HG02885 (cell line): ENCODE measurements around the gene NDUFS2.

Source experiments
- ATAC-seq: cut with Tn5 transposase; IDR thresholded peaks from one replicate; pipeline ENCODE4 v1.9.1; 2021; ENCODE audit warnings: mild to moderate bottlenecking; ENCODE audit not compliant: unreplicated experiment, poor library complexity

The NDUFS2 gene

DNA sequence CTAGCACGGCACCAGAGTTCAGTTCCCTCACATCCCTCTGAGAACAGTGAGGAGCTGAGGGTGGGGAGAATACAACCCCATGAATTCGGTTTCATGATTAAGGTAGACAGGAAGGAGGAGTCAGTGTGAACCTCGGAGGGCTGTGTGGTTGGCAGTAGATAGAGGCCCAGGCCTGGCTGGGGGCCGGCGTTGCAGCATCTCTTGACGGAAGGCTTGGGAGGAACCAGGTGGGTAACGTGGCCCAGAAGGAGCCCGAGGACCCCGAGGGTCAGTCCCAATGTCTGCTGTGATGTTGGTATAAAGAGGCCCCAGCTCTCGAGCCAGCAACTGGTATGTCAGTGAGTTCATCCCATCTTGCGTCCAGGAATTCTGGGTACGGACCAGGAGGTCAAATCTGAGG lies 30.5 kb upstream of the NDUFS2 start:
- no peak for ATAC-seq

DNA sequence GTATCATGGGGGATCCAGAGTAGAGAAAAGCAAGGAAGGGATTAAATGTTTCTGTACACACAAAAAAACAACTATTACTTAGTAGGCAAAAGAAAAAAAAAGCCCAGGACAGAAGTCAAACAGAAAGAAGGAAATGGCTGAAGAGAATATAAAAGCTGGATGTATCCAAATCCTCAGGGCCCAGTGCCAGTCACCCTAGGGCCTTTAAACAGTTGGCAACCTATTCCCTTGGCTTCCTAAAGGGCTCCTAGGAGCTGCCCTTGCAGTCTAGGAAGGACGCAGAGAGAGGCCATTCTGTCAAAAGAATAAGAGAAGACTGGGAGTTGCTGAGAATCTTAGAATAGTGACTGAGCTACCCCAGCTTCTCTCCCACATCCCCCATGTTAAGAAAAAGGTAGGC lies 29.8 kb upstream of the NDUFS2 start:
- ATAC-seq: no peak

DNA sequence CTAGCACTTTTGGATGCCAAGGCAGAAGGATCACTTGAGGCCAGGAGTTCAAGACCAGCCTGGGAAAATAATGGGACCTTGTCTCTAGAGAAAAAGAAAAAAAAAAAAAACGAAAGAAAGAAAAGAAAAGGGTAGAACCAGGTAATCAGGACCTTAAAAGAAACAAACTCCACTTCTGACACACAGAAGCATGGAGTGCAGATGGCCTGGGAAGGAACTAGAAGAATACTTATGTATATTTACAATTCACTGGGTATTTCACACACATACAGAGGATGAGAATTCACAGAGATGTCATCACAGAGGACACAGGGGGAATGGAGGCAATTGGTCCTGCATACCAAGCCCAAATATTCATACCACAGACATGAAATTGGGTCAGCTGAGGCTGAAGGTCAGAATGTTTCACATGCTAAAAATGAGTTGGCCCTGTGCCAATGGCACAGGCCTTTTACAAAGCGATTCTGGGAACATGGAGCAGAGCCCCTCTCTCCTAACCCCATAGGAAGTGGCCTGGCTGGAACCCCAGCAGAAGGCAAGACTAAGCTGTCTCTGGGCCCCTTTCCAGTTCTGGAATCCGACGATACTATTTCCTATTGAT lies 29.3 kb upstream of the NDUFS2 start:
- no peak for ATAC-seq

DNA sequence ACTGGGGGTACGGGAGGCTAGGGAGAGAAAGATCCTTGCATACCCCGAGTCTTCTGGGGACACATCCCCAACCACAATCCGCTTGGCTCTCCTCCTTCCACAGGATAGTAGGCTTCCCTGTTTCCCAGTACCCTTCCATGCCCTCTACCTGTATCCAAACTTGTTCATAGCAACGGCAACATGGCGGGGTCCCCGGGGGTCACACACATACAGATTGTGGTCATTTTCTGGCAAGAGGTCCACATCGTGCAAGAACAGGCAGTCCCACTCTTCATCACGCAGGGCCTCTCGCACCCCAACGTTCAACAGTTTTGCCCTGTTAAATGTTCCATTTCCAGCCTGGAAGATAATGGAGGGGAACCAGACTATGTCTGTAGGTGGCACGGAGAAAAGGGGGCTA lies 28.5 kb upstream of the NDUFS2 start:
- ATAC-seq: no peak

DNA sequence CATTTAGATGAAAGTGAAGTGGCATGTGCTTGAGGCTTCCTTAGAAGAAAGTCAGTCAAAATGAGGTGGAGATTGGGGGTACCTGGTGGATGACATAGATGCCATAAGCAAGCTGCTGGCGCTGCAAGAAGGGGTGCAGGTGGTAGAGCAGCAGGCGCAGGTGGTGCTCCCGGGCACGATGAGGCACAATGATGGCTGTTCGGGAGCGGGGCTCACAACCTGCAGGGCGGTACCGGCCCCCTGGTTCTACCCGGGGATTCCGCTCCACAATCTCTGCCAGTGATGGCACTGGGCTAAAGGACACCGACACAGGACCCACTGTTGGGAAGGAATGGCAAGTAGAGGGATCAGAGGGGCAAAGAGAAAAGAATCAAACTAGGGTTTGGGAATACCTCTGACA lies 27.3 kb upstream of the NDUFS2 start:
- ATAC-seq: no peak

DNA sequence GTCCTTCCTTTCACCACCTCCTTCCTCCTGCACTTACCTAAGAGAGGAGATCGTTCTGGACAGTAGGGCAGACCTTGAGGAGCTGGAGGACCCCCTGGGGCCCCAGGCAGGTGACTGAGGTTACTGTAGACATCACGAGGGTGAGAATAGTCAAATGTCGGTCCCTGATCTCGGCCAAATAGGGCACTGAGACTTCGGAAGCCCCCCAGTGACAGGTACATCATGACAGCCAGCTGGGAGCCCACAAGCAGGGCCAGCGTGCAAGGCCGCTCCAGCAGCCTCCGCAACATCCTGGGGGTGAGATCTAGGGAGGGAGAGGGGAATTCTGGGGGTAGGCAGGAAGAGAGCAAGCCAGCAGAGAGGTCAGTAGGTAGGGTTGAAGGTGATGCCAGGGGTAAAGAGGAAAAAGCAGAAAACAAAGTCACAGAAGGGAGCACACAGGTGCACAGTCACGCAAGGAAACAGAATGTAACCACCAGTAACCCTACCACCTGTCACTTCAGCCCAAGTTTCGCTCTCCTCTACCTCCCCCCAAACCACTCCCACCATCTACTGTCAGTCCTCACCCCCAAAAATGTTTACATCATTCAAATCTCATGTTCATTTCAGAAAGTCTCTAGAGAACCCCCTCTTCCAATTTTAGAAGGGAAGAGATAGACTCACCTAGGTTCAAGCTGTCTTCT lies 26.3 kb upstream of the NDUFS2 start:
- ATAC-seq: no peak

DNA sequence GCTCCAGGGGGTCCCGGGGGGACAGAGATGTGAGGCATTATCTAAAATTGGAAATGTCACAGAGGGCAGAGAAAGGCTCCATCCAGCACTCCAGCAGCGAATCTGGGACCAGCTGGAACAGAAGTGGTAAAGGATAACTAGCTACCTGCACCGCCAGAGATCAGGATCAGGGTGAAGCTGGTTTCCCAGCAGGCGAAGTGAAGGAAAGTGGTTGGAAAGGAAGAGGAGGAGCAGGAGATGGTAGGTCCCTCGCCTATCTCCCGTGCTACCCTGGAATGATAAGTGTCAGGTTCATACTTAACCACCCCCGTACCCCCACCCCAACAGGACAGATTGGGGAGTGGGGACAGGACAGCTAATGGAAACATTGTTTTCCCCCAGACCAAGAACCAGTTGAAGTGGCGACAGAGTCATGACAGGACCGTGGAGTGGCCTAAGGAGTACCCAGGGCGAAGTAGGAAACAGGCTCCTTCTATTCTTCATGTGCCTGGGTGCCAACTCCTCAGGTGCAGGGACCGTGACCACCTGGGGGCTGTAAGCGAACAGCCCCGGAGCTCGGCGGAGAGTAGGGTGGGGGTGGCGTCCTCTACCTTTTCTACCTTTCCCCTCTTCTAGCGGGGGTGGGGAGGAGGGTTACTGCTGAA lies 25.6 kb upstream of the NDUFS2 start:
- no peak for ATAC-seq

DNA sequence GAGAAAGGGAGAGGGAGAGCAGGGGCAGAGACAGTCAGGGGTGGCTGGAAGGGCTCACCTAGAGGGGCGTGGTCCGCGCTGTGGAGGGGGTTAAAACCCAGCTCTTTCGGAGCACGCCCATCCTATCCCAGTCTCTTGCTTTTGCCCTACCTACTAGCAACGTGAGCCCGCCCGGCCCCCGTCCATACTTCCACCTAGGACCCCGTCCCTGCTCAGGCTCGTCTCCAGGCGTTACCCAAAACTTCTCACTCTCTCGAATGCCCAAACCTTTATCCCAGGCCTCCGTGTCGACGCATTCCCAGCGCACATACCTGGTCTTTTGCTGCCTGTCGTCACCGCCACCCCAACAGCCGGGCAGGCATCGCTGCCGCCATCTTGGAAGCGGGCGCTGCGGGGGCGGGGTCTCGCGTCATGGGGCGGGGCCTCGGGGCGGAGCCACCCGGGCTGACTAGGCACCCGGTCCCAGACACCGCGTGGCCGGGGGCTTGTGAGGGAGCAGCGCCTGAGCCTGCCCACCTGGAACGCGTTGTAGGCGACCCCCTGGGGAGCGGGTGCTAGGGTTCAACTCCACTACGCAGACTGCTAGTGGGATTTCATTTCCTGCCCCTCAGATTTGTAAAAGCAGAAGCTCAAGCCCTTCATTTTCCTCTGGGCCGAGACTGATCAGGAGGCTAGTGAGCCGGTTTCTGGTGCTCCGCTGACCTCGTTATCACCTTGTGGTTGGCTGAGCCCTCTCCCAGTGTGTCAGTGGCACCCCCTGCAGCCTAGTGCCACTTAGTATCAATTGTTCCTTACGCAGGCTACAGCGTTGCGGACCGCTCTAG lies 24.8 kb upstream of the NDUFS2 start, which contains the start of gene B4GALT3:
B4GALT3 (minus strand) TSS at position 396 of the 824 bp plus-strand sequence. CDS start 1,447 bp downstream, outside the sequence.
- peak; percentile 88 for ATAC-seq

DNA sequence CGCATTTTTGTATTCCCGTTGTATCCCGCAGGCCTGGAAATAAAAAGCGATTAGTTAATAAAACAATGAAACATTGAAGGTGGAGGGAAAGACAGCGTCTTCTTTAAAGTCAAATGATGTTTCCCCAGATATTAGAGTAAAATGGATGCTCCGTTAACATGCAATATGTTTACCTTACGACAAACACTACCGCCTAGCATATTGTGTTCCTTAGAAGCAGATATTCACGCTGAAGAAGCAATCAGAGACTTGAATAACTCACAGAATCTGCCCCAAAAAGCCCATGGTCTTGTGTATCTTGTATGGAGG lies 24.3 kb upstream of the NDUFS2 start:
- ATAC-seq: no peak

DNA sequence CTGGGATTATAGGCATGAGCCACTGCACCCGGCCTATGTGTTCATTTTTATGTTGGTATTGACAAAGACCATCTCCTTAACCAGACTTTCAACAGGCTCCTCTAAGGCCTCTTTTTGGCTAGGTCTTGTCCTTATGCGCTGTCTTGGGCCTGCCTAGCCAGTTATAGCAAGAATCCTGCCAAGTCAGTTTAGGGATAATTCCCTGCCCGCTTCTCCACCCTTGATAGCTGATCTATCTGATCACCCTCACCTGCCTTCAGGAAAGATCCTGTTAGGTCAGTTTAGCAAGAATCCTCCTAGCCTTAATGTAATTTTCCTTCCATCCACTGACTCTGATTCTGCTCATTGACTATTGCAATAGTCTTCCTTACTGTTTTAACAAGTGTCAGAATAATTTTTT lies 22.5 kb upstream of the NDUFS2 start:
- no peak for ATAC-seq

DNA sequence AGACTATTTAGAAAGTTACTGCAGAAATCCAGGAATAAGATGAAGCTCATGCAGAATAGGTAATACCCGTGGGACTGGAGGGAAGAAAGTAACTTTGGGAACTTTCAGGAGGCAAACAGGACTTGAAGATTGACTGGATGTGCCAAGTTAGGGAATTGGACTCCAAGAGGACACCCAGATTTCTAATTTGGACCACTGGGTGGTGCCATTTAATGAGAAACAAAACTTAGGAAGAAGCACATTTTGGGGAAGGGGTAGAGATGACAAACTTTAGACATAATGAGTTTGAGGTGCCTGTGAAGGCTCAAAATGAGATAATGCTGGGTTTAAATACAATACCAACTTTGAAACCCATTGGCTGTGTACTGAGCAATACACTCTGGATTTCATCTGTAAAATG lies 21.5 kb upstream of the NDUFS2 start:
- ATAC-seq: no peak

DNA sequence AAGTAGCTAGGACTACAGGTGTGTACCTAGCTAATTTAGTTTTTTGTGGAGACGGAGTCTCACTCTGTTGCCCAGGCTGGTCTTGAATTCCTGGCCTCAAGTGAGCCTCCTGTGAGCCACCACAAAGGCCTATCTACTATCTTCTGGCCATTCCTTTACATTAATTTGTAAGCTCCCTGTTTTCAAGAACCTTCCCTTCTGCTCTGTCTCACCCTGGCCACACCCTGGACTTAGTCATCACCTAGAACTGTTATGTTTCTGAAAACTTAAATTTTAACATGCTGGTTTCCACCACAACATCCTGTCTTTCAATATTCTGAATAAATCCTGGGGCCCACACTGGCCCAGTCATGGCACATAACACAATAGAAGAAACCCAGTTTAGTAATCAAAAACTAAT lies 20.0 kb upstream of the NDUFS2 start:
- peak; percentile 39 for ATAC-seq

DNA sequence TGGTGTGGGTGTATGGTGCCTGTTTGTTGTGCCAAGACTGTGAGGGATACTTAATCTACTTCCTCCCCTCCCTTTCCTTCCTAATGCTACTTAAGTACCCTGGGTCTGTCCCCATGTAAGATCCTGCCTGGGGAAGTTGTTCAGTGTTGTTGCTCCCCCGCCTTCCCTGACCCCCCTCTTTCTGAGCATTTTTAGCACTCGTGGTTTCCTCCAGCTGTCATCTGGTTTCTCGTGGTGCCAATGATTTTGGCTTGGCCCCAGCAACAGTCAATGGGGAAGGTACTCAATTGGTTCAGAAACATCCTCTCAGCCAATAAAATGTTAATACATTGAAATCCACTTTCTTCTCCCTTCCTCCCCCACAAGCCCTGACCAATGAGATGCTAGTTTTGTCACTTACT lies 16.9 kb upstream of the NDUFS2 start:
- peak; percentile 77 for ATAC-seq

DNA sequence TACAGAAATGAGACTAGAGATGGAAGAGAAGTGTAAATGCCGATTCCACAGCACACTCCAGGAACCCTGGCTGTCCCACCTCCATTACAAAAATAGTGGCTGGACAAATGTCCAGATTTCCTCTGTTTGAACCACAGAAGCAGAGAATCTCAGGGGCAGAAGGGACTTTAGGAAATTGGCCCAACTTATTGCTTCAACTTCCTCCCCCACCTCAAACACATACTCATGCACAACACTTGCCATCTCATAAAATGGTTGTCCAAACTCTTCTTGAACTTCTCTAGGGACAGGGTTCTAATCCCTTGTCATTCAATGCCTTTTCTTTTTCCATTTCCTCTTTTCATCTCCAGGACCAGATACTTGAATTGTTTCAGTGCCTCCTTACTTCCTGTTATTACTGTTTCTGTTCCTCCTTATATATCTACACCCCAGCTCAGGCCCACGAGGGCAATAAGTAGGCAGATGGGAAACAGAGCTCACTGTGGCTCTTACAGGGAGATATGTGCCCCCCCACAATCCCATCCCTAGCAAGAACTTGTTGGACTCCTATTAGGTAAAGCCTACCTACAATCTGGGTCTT lies 16.3 kb upstream of the NDUFS2 start:
- ATAC-seq: peak; percentile 31

DNA sequence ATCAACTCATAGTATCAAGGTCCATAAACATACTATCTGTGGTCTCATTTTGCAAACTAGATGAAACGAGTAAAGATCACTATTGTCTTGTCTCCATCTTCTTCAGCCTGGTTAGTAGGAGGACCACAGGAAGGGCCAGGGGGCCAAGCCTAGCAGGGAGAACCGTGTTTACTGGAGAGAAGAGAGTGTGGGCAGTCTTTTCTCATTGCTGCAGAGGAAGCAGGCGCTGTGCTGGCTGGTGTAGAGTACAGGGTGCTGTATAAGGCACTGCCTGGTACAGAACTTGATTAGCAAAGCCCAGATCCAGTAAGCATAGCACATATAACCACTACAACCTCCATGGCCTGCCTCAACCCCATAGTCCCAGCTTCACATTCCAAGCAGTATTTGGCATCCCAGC lies 14.9 kb upstream of the NDUFS2 start:
- no peak for ATAC-seq

DNA sequence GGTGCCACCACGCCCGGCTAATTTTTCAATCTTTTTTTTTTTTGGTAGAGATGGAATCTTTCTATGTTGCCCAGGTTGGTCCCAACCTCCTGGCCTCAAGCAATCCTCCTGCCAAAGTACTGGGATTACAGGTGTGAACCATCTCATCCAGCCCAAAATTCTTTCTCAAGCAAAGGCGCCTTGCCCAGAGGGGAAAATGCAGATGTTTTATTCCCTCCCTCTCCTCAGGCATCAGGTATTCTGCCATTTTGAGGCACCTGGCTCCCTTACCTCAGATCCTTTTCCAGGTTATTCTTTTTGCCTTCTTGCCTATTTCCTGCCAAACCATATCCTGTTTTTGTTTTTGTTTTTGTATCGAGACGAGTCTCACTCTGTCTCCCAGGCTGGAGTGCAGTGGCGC lies 13.8 kb upstream of the NDUFS2 start:
- ATAC-seq: no peak

DNA sequence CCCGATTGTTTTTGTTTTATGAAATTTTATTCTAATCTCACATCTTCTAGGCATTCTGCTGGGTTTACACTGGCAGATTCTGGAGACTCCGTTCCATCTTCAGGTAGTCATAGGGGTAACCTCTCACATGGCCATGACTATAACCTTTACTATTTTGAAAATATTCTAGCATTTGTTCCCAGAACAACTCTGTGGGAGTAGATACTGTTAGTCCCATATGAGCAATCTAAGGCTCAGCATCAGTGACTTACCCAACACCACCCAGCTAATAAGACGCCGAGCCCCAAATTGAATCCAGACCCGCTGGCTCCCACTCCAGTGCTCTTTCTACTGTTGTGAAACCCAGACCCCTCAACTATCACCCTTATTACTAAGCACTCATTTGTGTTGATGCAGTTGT lies 13.1 kb upstream of the NDUFS2 start:
- ATAC-seq: no peak

DNA sequence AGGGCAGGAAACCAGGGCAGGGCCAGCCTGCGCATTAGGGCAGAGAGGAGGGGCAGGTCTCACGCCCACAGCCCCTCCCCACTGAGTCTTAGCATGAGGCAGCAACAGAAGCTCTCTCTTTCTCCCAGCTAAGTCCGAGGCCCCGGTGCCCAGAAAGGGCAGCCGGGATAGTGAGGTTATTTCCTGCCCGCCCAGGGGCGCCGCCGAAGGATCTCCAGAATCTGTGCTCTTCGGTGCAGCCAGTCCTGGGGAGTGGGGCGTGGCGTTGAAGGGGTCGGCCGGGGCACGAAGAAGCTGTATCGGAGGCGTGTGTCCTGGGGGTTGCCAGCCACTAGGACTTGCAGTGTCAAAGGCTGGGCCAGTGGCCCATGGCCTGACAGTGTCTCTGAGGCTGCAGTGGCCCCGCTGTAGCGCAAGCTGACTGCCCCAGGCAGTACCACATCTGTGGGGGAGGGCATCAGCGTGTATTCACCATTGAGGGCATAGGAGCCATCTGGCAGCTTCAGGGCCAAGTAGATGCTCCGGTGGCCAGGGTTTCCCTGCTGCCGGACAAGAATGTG lies 11.1 kb upstream of the NDUFS2 start:
- ATAC-seq: no peak

DNA sequence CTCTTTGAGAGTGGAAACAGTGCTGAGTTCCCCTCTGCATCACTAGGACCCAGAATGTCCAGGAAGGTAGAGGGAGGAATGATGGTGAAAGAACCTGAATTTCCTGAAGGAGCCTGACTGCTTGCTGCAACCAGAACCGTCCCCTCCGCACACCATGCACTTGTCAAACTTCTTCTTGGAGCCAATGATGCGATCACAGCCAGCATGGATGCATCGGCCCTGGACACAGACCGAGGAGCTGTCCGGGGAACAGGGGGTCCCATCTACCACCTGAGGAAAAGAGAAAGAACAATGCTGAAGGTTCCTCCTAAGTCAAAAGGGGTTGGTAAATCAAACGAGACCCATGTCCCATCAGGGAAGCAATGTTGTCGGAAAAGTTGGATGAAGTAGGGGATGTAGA lies 10.2 kb upstream of the NDUFS2 start:
- ATAC-seq: no peak
